Stimulated activated naive CD8-positive, alpha-beta T cell treated with anti-CD3 and anti-CD28 coated beads, Interleukin-15, Interleukin-2, amounts not matched to agents 100 ng/mL and 50 ng/mL, for 24 hours (primary cell): Measurements from ENCODE around the gene SH3GLB2.

Experiments
- H3K27ac Mint-ChIP-seq: one replicate; pipeline ENCODE4 v1.8.0; 2021; ENCODE audit warnings: mild to moderate bottlenecking, mixed read lengths
- H3K27me3 Mint-ChIP-seq: one replicate; pipeline ENCODE4 v1.8.0; 2021; ENCODE audit warnings: mixed read lengths
- H3K36me3 Mint-ChIP-seq: one replicate; pipeline ENCODE4 v1.8.0; 2021; ENCODE audit warnings: low read depth, mixed read lengths
- H3K4me1 Mint-ChIP-seq: one replicate; pipeline ENCODE4 v1.8.0; 2021; ENCODE audit warnings: low read depth, mixed read lengths
- H3K4me3 Mint-ChIP-seq: one replicate; pipeline ENCODE4 v1.8.0; 2021; ENCODE audit warnings: mild to moderate bottlenecking, mixed read lengths
- H3K9me3 Mint-ChIP-seq: one replicate; pipeline ENCODE4 v1.8.0; 2021; ENCODE audit warnings: mixed read lengths

Gene SH3GLB2

GRCh38 chr9:129028192-129028966 is at the start of gene SH3GLB2:
TSS of gene SH3GLB2 (minus strand) at chr9:129028331. CDS start at chr9:129028154, 177 bp downstream.
- Mint-ChIP-seq H3K27ac (peak within 1 kb of the TSS; percentile 32), H3K36me3 (no peaks in the 10 kb centered on the region), H3K27me3 (no peaks in the 10 kb centered on the region), H3K9me3 (no peaks in the 10 kb centered on the region), H3K4me3 (peak within 1 kb of the TSS; percentile 83), H3K4me1 (peaks cover 14% of the 10 kb centered on the region)

DNA sequence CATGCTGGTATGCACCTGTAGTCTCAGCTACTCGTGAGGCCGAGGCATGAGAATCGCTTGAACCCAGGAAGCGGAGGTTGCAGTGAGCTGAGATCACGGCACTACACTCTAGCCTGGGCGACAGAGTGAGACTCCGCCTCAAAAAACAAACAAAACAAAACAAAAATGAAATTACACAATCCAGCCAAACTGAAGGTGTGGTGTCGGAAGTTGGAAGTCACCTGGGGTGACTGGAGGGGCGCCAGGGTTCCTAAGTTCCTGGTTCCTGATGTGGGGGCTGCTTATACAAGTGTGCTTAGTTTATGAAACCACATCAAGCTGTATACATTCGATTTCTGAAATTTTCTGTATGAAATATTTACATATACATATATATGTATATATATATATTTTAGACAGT is 49.1 kb upstream of the SH3GLB2 start:
- no peaks in the 10 kb centered on the region for H3K36me3 Mint-ChIP-seq
- no peaks in the 10 kb centered on the region for H3K9me3 Mint-ChIP-seq
- H3K27ac Mint-ChIP-seq: no peak overlapping the region
- peaks cover 25% of the 10 kb centered on the region for H3K4me1 Mint-ChIP-seq
- H3K27me3 Mint-ChIP-seq: no peaks in the 10 kb centered on the region
- H3K4me3 Mint-ChIP-seq: no peak overlapping the region

DNA sequence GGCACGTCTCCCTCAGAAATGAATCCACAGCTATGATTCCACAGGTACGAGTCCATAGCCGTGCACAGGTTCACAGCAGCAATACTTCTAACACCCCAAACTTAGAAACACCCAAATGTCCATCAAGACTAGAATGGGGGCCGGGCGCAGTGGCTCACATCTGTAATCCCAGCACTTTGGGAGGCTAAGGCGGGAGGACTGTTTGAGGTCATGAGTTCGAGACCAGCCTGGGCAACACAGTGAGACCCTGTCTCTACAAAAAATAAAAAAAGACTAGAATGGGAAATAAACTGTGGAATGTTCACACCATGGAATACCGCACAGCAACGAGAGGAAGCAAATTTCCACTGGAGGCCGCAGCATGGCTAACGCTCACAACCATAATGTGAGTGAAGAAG is 48.5 kb upstream of the SH3GLB2 start:
- Mint-ChIP-seq H3K27me3 (no peaks in the 10 kb centered on the region), H3K4me3 (no peak overlapping the region), H3K4me1 (peaks cover 24% of the 10 kb centered on the region), H3K27ac (no peak overlapping the region), H3K36me3 (no peaks in the 10 kb centered on the region), H3K9me3 (no peaks in the 10 kb centered on the region)

DNA sequence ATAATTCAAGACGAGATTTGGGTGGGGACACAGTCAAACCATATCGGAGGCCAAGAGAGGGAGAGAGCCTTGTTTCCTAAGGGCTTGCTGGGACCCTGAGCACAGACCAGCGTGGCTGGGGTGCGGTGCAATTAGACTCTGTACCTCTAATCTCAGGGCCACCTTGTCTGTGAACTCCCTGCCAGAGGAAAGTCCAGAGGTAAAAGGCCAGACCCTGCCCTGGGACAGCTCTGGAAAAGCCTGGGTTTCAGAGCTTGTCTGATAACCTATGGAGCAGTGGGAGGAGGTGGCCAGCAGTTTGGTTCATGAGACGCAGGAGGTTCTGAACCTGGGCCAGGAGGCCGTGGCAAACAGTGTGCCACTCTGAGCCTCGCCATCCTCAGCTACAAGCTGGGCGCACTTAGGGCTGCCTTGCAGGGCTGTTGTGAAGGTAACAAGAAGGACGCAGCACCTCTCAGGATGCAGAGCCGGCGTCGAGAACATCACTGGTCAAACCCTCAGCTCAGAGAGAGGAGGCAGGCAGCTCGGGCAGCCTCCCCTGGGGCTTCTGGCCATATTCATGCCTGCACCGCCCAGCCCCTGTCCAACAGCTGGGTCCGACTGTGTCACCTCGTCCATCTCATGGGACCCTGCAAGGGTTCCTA is 48.0 kb upstream of the SH3GLB2 start:
- H3K27me3 Mint-ChIP-seq: no peaks in the 10 kb centered on the region
- no peak overlapping the region for H3K4me3 Mint-ChIP-seq
- no peaks in the 10 kb centered on the region for H3K9me3 Mint-ChIP-seq
- H3K4me1 Mint-ChIP-seq: peaks cover 25% of the 10 kb centered on the region
- H3K36me3 Mint-ChIP-seq: no peaks in the 10 kb centered on the region
- H3K27ac Mint-ChIP-seq: no peak overlapping the region

DNA sequence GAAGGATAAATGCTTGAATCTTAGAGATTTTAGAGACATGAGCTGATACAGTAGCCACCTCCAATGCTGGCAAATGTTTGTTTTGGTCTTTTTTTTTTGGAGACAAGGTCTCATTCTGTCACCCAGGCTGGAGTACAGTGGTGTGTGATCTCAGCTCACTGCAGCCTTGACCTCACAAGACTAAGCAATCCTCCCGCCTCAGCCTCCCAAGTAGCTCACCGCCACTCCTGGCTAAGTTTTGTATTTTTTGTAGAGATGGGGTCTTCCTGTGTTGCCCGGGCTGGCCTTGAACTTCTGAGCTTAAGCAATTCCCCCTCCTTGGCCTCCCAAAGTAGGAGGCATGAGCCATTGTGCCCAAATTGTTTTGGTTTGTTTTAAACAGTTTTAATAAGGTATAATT is 46.0 kb upstream of the SH3GLB2 start:
- Mint-ChIP-seq H3K27ac (no peak overlapping the region), H3K36me3 (no peaks in the 10 kb centered on the region), H3K9me3 (no peaks in the 10 kb centered on the region), H3K4me1 (peaks cover 25% of the 10 kb centered on the region), H3K27me3 (no peaks in the 10 kb centered on the region), H3K4me3 (no peak overlapping the region)

- Mint-ChIP-seq H3K9me3 (no peaks in the 10 kb centered on the region), H3K4me3 (no peak overlapping the region), H3K36me3 (peaks cover 5% of the 10 kb centered on the region), H3K27me3 (no peaks in the 10 kb centered on the region), H3K4me1 (peaks cover 32% of the 10 kb centered on the region), H3K27ac (no peak overlapping the region)
Measured at GRCh38 chr9:129073404-129073803, 45.3 kb upstream of the SH3GLB2 start.

DNA sequence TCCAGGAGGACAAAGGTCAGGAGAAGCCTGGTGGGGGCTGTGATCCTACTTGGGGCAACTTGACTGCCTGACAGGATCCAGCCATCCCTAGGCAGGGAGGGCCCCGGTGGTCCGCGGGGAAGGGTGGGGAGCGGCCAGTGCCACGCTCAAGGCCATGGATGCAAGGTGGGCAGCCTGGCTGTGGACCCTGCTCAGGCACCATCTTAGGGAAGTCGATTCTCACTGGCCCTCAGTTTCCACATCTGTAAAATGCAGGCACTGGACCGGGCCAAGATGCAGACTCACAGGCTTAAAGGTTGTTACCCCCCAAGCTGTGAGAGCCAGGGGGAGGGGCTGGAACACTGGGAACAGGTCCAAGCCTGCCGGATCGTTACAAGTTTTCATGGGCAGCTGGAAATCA is 44.0 kb upstream of the SH3GLB2 start:
- peaks cover 37% of the 10 kb centered on the region for H3K4me1 Mint-ChIP-seq
- no peak overlapping the region for H3K27ac Mint-ChIP-seq
- H3K9me3 Mint-ChIP-seq: no peaks in the 10 kb centered on the region
- no peak overlapping the region for H3K4me3 Mint-ChIP-seq
- no peaks in the 10 kb centered on the region for H3K27me3 Mint-ChIP-seq
- peaks cover 8% of the 10 kb centered on the region for H3K36me3 Mint-ChIP-seq

GRCh38 chr9:129071526-129072126 is 43.5 kb upstream of the SH3GLB2 start:
- H3K9me3 Mint-ChIP-seq: no peaks in the 10 kb centered on the region
- H3K27me3 Mint-ChIP-seq: no peaks in the 10 kb centered on the region
- no peak overlapping the region for H3K4me3 Mint-ChIP-seq
- H3K36me3 Mint-ChIP-seq: peaks cover 8% of the 10 kb centered on the region
- H3K4me1 Mint-ChIP-seq: peaks cover 37% of the 10 kb centered on the region
- no peak overlapping the region for H3K27ac Mint-ChIP-seq

GRCh38 chr9:129070696-129071525 is 42.8 kb upstream of the SH3GLB2 start:
- peaks cover 8% of the 10 kb centered on the region for H3K36me3 Mint-ChIP-seq
- no peaks in the 10 kb centered on the region for H3K27me3 Mint-ChIP-seq
- no peak overlapping the region for H3K27ac Mint-ChIP-seq
- no peak overlapping the region for H3K4me3 Mint-ChIP-seq
- no peaks in the 10 kb centered on the region for H3K9me3 Mint-ChIP-seq
- peaks cover 37% of the 10 kb centered on the region for H3K4me1 Mint-ChIP-seq

- Mint-ChIP-seq H3K4me3 (peak overlapping the region; percentile 35), H3K36me3 (peaks cover 12% of the 10 kb centered on the region), H3K27ac (peak overlapping the region; percentile 89), H3K9me3 (no peaks in the 10 kb centered on the region), H3K27me3 (no peaks in the 10 kb centered on the region), H3K4me1 (peaks cover 37% of the 10 kb centered on the region)
Measured at GRCh38 chr9:129069862-129070641, 41.9 kb upstream of the SH3GLB2 start.

- Mint-ChIP-seq H3K4me3 (peak overlapping the region; percentile 35), H3K27me3 (no peaks in the 10 kb centered on the region), H3K27ac (peak overlapping the region; percentile 89), H3K36me3 (peaks cover 12% of the 10 kb centered on the region), H3K4me1 (peaks cover 37% of the 10 kb centered on the region), H3K9me3 (no peaks in the 10 kb centered on the region)
Measured at GRCh38 chr9:129068990-129069861, 41.1 kb upstream of the SH3GLB2 start.

GRCh38 chr9:129068110-129068509 is 40.0 kb upstream of the SH3GLB2 start:
- H3K4me3 Mint-ChIP-seq: no peak overlapping the region
- no peaks in the 10 kb centered on the region for H3K9me3 Mint-ChIP-seq
- peaks cover 36% of the 10 kb centered on the region for H3K4me1 Mint-ChIP-seq
- H3K27ac Mint-ChIP-seq: peak overlapping the region; percentile 89
- H3K27me3 Mint-ChIP-seq: no peaks in the 10 kb centered on the region
- peaks cover 18% of the 10 kb centered on the region for H3K36me3 Mint-ChIP-seq

DNA sequence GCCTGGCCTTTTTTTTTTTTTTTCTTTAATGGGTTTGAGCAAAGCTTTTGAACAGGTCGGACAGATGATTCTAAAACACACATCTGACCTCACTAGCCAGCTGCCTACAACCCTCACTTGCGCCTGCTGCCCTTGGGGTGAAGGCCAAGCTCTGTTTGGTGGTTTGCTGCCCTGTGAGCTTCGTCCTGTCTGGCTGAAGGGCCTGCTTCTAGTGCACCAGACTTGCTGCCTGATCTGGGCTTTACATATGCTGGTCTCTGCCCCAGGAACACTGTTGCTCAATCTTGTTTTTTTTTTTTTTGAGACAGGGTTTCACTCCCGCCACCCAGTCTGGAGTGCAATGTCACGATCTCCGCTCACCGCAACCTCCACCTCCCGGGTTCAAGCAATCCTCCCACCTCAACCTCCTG is 36.4 kb upstream of the SH3GLB2 start:
- H3K9me3 Mint-ChIP-seq: no peaks in the 10 kb centered on the region
- H3K4me1 Mint-ChIP-seq: peaks cover 16% of the 10 kb centered on the region
- no peak overlapping the region for H3K4me3 Mint-ChIP-seq
- H3K36me3 Mint-ChIP-seq: peaks cover 18% of the 10 kb centered on the region
- no peaks in the 10 kb centered on the region for H3K27me3 Mint-ChIP-seq
- H3K27ac Mint-ChIP-seq: no peak overlapping the region
